H9 (cell line): Measurements from ENCODE around the gene PXDN. TPM values are rescaled to one million over a fixed set of nuclear protein-coding genes. Genes with fewer than 3 reads are reported as not detected.

Experiments
- DNase-seq: peaks from one replicate; pipeline ENCODE4 v3.0.0-alpha.2; 2017
- H2AFZ ChIP-seq: one replicate; pipeline ENCODE4 v1.6.1; 2013; ENCODE audit warnings: mild to moderate bottlenecking, low read length, control low read depth, moderate library complexity
- H2AK5ac ChIP-seq: 2 replicates; pipeline ENCODE4 v1.6.1; 2013; ENCODE audit warnings: low read length, control low read depth, mixed read lengths; ENCODE audit not compliant: insufficient read length
- H2BK120ac ChIP-seq: one replicate; pipeline ENCODE4 v1.6.1; 2013; ENCODE audit warnings: low read depth, mild to moderate bottlenecking, low read length, control low read depth, inconsistent platforms; ENCODE audit not compliant: poor library complexity, severe bottlenecking
- H2BK12ac ChIP-seq: 2 replicates; pipeline ENCODE4 v1.6.1; 2013; ENCODE audit warnings: low read length, control low read depth, mixed read lengths, low read depth; ENCODE audit not compliant: insufficient read length
- H2BK15ac ChIP-seq: 2 replicates; pipeline ENCODE4 v1.6.1; 2013; ENCODE audit warnings: low read depth, low read length, control low read depth
- H2BK20ac ChIP-seq: one replicate; pipeline ENCODE4 v1.6.1; 2013; ENCODE audit warnings: low read depth, mild to moderate bottlenecking, low read length, control low read depth, inconsistent platforms; ENCODE audit not compliant: poor library complexity, severe bottlenecking
- H2BK5ac ChIP-seq: 2 replicates; pipeline ENCODE4 v1.6.1; 2013; ENCODE audit warnings: low read length, control low read depth, mixed read lengths; ENCODE audit not compliant: insufficient read length
- H3K14ac ChIP-seq: 2 replicates; pipeline ENCODE4 v1.6.1; 2013; ENCODE audit warnings: low read length, control low read depth; ENCODE audit not compliant: insufficient read depth
- H3K18ac ChIP-seq: 2 replicates; pipeline ENCODE4 v1.6.1; 2013; ENCODE audit warnings: low read depth, mild to moderate bottlenecking, mixed read lengths, low read length, control low read depth; ENCODE audit not compliant: insufficient read length
- H3K23ac ChIP-seq: 2 replicates; pipeline ENCODE4 v1.6.1; 2013; ENCODE audit warnings: low read length, control low read depth, mixed read lengths, low read depth; ENCODE audit not compliant: insufficient read length
- H3K23me2 ChIP-seq: 2 replicates; pipeline ENCODE4 v1.6.1; 2013; ENCODE audit warnings: low read depth, mild to moderate bottlenecking, mixed read lengths, low read length, control low read depth; ENCODE audit not compliant: insufficient read length, poor library complexity, severe bottlenecking
- H3K27ac ChIP-seq: 2 replicates; pipeline ENCODE4 v1.5.1; 2013; ENCODE audit warnings: low read length, control low read depth, mixed read lengths, low read depth; ENCODE audit not compliant: insufficient read length
- H3K27me3 ChIP-seq: 2 replicates; pipeline ENCODE4 v1.6.1; 2013; ENCODE audit warnings: low read length, control low read depth, inconsistent platforms; ENCODE audit not compliant: insufficient read depth
- H3K4ac ChIP-seq: 2 replicates; pipeline ENCODE4 v1.6.1; 2013; ENCODE audit warnings: low read depth, mild to moderate bottlenecking, control low read depth, inconsistent platforms, low read length, moderate library complexity
- H3K4me1 ChIP-seq: 2 replicates; pipeline ENCODE4 v1.6.1; 2013; ENCODE audit warnings: low read length, control low read depth, inconsistent platforms; ENCODE audit not compliant: insufficient read depth
- H3K4me2 ChIP-seq: 2 replicates; pipeline ENCODE4 v1.6.1; 2013; ENCODE audit warnings: low read length, control low read depth, mixed read lengths; ENCODE audit not compliant: insufficient read length, insufficient read depth
- H3K56ac ChIP-seq: 2 replicates; pipeline ENCODE4 v1.6.1; 2013; ENCODE audit warnings: low read depth, mild to moderate bottlenecking, mixed read lengths, low read length, control low read depth; ENCODE audit not compliant: insufficient read length
- H3K79me1 ChIP-seq: 2 replicates; pipeline ENCODE4 v1.6.1; 2013; ENCODE audit warnings: low read depth, mild to moderate bottlenecking, moderate library complexity, low read length, control low read depth, inconsistent platforms; ENCODE audit not compliant: insufficient read depth, poor library complexity, severe bottlenecking
- H3K79me2 ChIP-seq: 2 replicates; pipeline ENCODE4 v1.6.1; 2013; ENCODE audit warnings: low read length, control low read depth, inconsistent platforms; ENCODE audit not compliant: insufficient read depth
- H3K9ac ChIP-seq: 2 replicates; pipeline ENCODE4 v1.6.1; 2013; ENCODE audit warnings: low read length, control low read depth, mixed read lengths; ENCODE audit not compliant: insufficient read length; ENCODE audit errors: extremely low read depth
- H3K9me3 ChIP-seq: one replicate; pipeline ENCODE4 v1.6.1; 2013; ENCODE audit warnings: low read depth, low read length, inconsistent platforms; ENCODE audit not compliant: control insufficient read depth
- H3T11ph ChIP-seq: one replicate; pipeline ENCODE4 v1.6.1; 2013; ENCODE audit warnings: mild to moderate bottlenecking, low read length, control low read depth, inconsistent platforms
- H4K20me1 ChIP-seq: one replicate; pipeline ENCODE4 v1.6.1; 2013; ENCODE audit not compliant: control insufficient read depth, insufficient read length, insufficient read depth
- H4K5ac ChIP-seq: 2 replicates; pipeline ENCODE4 v1.6.1; 2013; ENCODE audit warnings: low read depth, mild to moderate bottlenecking, mixed read lengths, low read length, control low read depth; ENCODE audit not compliant: insufficient read length
- H4K8ac ChIP-seq: replicated peaks from 2 replicates; pipeline ENCODE4 v1.6.1; 2013; ENCODE audit warnings: low read length, control low read depth, mixed read lengths, low read depth; ENCODE audit not compliant: insufficient read length
- H4K91ac ChIP-seq: 2 replicates; pipeline ENCODE4 v1.6.1; 2013; ENCODE audit warnings: low read depth, mild to moderate bottlenecking, moderate library complexity, mixed read lengths, low read length, control low read depth; ENCODE audit not compliant: insufficient read length
- H3K27ac Mint-ChIP-seq, 3 experiments: 2 replicates in 2 of 3; 3 replicates in 1 of 3; pipeline ENCODE4 v1.8.0; 2020 to 2021; ENCODE audit warnings: mixed read lengths in 3 of 3, mild to moderate bottlenecking in 1 of 3, moderate library complexity in 1 of 3
- H3K27me3 Mint-ChIP-seq: 2 replicates; pipeline ENCODE4 v1.8.0; 2021; ENCODE audit warnings: low read depth, mild to moderate bottlenecking, moderate library complexity, mixed read lengths
- H3K36me3 Mint-ChIP-seq, 3 experiments: 2 replicates in 2 of 3; 3 replicates in 1 of 3; pipeline ENCODE4 v1.8.0; 2020 to 2021; ENCODE audit warnings: low read depth in 3 of 3, mixed read lengths in 3 of 3; ENCODE audit not compliant: insufficient read depth in 1 of 3
- H3K4me1 Mint-ChIP-seq, 2 experiments: 2 replicates each; pipeline ENCODE4 v1.8.0; 2020; ENCODE audit warnings: mixed read lengths in 2 of 2
- H3K4me3 Mint-ChIP-seq, 2 experiments: 2 replicates in 1 of 2; 3 replicates in 1 of 2; pipeline ENCODE4 v1.8.0; 2020 to 2021; ENCODE audit warnings: mild to moderate bottlenecking in 2 of 2, mixed read lengths in 2 of 2, moderate library complexity in 1 of 2
- H3K9me3 Mint-ChIP-seq, 2 experiments: 2 replicates in 1 of 2; 3 replicates in 1 of 2; pipeline ENCODE4 v1.8.0; 2020; ENCODE audit warnings: mild to moderate bottlenecking in 2 of 2, mixed read lengths in 2 of 2, moderate library complexity in 1 of 2
- CTCF ChIP-seq: fragments of 200-600 bp; sonication (generic); conservative IDR thresholded peaks from 3 replicates; pipeline ENCODE4 v1.8.0; 2021; ENCODE audit warnings: antibody characterized with exemption, mild to moderate bottlenecking
- WGBS: extraction: QIAGEN DNeasy Blood & Tissue Kit; methylation state at CpG from one replicate; pipeline ENCODE4 v1.1.7; 2013; ENCODE audit warnings: missing lambda C conversion rate, low lambda C conversion rate, mixed read lengths; ENCODE audit not compliant: insufficient read length; ENCODE audit errors: extremely low coverage; 5-methylcytosine and 5-hydroxymethylcytosine counted together
- total RNA-seq: library from RNA; stranded (reverse); gene quantifications from 2 replicates; pipeline ENCODE4 v1.2.1, GENCODE V29; 2021

The PXDN gene
- total RNA-seq, 1 experiment from 2014 or later = 146 TPM

GRCh38 chr2:1708476-1709334, 35.6 kb downstream of the PXDN start:
- H3K4ac ChIP-seq = no peak overlapping the region
- H3T11ph ChIP-seq = no peak overlapping the region
- Mint-ChIP-seq H3K36me3 (peaks cover 0 to 2% (median 0%) of the 10 kb centered on the region in 3 experiments; a peak in 3 of 7 replicates), H3K27ac (peak overlapping the region in 2 of 3 experiments; percentile 79 to 94; a peak in 4 of 7 replicates), H3K9me3 (no peaks in the 10 kb centered on the region; a peak in 1 of 5 replicates), H3K4me3 (peak overlapping the region in 1 of 2 experiments; percentile 29; a peak in 3 of 5 replicates), H3K4me1 (peaks cover 36 to 42% of the 10 kb centered on the region in 2 experiments), H3K27me3 (peaks cover 3% of the 10 kb centered on the region)
- no peak overlapping the region for H4K5ac ChIP-seq
- H3K14ac ChIP-seq = no peak overlapping the region
- no peak overlapping the region for H3K56ac ChIP-seq
- H3K9ac ChIP-seq = no peak overlapping the region
- H2AFZ ChIP-seq = no peak overlapping the region
- WGBS = no CpG with 5 or more reads among the region's 34 CpGs
- H2BK12ac ChIP-seq = no peak overlapping the region
- H3K23ac ChIP-seq = no peak overlapping the region
- H3K27ac ChIP-seq = no peak overlapping the region
- no peaks in the 10 kb centered on the region for H3K27me3 ChIP-seq
- no peaks in the 10 kb centered on the region for H3K79me1 ChIP-seq
- H3K18ac ChIP-seq = no peak overlapping the region
- no peak overlapping the region for H2BK5ac ChIP-seq
- H3K9me3 ChIP-seq = no peaks in the 10 kb centered on the region
- peaks cover 4% of the 10 kb centered on the region; the same call in 1 of the 2 replicates for H3K4me1 ChIP-seq
- no peak overlapping the region for H2BK120ac ChIP-seq
- no peak overlapping the region for H3K4me2 ChIP-seq
- H4K8ac ChIP-seq = no peak overlapping the region
- H2BK20ac ChIP-seq = no peak overlapping the region
- peaks cover 4% of the 10 kb centered on the region for H4K20me1 ChIP-seq
- H3K79me2 ChIP-seq = no peaks in the 10 kb centered on the region; the same call in 1 of the 2 replicates
- H2BK15ac ChIP-seq = no peak overlapping the region
- no peak overlapping the region for H2AK5ac ChIP-seq
- no peaks in the 10 kb centered on the region for H3K23me2 ChIP-seq
- H4K91ac ChIP-seq = no peak overlapping the region
- TF ChIP-seq CTCF = no peak
- DNase-seq = no peak
